GM12874 (cell line): Measurements from ENCODE around the gene CHRM3.

Experiments
- TF ChIP-seq, protein P1 (sequence below): IDR thresholded peaks from 2 replicates; pipeline ENCODE4 v1.5.1; 2011; ENCODE audit warnings: low read depth, mild to moderate bottlenecking, control low read depth, low read length, moderate library complexity; ENCODE audit not compliant: insufficient read depth

CHRM3 gene

DNA sequence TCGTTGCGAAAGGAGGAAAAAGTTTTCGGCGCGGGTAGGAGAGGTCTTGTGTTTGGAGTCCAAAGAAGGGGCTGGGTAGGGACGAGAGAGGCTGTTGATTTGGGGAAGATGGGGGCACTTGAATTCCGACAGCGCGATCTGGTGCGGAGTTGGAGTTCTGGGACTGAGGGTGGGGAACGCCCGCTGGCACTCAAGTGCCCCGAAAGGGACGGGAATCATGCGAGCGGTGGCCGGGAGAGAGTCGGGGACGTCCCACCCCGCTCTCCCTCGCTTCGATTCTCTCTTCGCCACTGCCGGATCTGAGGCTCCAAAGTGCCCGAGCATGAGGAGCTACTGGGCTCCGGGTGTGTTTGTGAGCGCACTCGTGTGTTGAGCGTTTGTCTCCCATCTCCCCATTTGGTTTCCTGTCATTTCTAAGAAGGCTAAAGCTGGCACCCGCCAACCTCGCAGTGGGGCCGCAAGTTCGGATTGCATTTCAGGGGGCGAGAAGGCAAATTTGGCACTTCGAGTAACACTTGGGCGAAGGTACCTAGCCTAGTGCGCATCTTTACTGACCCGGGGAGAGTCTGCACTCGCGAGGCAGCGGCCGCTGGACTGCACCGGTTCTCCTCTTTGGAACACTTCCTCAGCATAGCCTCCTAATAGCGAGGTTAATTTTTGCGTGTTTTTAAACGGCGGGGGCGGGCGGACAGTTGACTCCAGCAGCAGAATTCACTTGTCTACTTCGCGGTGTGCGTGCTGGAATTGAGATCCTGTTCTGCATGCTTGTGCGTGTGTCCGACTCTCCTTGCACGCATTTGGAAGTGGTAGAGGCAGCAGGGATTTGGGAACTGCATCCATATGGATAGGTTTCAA is 1.2 kb downstream of the CHRM3 start:
- TF ChIP-seq, protein P1, sequence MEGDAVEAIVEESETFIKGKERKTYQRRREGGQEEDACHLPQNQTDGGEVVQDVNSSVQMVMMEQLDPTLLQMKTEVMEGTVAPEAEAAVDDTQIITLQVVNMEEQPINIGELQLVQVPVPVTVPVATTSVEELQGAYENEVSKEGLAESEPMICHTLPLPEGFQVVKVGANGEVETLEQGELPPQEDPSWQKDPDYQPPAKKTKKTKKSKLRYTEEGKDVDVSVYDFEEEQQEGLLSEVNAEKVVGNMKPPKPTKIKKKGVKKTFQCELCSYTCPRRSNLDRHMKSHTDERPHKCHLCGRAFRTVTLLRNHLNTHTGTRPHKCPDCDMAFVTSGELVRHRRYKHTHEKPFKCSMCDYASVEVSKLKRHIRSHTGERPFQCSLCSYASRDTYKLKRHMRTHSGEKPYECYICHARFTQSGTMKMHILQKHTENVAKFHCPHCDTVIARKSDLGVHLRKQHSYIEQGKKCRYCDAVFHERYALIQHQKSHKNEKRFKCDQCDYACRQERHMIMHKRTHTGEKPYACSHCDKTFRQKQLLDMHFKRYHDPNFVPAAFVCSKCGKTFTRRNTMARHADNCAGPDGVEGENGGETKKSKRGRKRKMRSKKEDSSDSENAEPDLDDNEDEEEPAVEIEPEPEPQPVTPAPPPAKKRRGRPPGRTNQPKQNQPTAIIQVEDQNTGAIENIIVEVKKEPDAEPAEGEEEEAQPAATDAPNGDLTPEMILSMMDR = no peak

DNA sequence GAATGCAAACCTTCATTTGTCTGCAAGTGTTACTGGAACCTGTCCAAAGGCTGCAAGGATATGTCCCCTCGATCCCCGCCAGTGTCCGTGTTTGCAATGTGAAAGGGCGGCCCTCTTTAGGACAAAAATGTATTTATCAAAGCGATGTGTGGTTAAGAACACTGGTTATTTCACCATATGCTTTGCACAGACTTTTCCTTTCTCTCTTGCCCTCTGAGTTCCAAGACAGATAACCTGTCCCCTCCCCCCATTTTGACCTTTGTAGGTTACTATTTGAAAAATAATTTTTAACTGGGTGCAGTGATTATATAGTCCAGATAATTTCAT is 1.8 kb downstream of the CHRM3 start:
- TF ChIP-seq, protein P1 = no peak

DNA sequence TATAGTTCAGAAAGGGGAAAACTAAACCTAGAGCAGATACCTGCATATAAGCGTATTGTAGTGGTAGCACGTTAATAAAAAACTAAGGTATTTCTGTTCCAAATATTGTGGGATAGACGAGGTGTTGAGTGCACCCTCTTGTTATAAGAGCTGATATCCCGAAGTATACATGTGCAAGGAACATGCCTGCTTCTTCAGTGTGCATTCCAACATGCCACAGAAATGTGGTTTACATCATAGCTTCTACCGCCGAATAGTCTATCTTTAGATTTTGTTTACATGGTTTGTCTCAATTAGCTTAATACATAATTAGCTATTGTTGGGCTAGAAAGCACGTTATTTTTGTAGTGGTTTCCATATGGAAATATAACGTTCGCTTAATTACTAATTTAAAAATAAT is 2.2 kb downstream of the CHRM3 start:
- TF ChIP-seq, protein P1 = no peak

DNA sequence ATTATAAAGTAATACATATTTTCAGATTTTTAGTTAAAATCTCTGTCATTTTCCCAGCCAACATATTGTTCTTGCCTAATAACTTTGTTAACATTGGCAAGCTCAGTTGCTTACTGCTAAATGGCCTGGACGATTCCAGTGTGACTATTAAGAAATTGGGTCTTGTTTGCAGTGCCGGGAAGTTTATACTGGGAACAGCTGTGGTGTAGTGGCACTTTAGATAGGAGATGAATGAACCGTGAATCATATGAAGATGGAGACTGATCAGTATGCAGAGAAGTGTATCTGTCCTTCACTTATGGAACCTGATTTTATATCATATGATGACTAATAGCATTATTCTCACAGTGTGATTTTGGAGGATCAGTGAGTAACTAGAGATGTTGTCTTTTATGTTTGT is 3.3 kb downstream of the CHRM3 start:
- TF ChIP-seq, protein P1 = no peak

DNA sequence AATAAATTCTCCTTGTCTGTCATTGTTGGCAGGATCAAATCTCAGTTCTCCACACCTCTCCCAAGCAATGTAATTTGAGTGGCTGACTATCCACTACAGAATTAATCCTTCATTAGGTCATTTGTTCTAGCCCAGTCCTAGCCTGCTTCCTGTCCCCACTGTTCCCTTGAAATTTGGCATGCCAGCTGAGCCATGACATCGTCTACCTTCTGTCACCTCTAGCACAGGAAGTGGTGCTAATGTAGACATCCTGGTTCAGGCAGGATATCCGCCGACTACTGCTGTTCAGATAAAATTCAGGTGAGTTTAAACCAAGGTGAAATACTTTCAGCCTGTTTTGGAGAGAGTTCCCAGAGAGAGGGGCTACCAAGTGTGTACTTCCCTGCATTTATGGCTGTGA is 5.9 kb downstream of the CHRM3 start:
- TF ChIP-seq, protein P1 = no peak

DNA sequence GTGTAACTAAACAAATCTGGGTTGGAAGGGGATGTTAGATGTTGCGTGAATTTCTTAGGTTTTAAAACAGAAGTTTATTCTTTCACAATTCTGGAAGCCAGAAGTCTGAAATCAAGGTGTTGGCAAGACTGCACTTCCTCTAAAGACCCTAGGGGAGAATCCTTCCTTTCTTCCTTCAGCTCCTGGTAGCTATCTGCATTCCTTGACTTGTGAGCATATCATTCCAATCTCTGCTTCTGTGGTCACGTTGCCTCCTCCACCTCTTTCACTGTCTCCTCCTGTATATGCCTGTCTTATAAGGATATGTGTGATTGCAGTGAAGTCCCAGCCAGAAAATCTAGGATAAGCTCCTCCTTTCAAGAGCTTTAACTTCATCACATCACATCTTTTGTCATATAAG is 7.7 kb downstream of the CHRM3 start:
- TF ChIP-seq, protein P1 = no peak

DNA sequence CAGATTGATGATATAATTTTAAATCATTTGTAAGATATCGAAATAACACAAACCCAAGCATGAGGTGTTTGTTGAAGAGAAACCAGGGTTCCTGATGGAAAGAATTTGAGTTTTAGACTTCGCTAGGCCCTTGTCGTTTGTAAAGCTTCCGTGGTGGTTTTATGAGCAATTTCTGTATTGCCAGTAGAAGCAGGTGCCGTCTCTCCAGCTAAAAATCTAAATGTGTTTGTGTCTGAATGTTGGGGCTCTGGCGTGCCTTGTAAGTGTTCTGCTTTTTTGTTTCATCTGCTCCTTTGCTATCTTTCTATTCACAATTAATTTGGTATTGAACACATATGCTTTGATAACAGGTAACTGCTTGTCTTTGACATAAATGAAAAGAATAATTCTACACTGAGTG is 27.5 kb downstream of the CHRM3 start:
- TF ChIP-seq, protein P1 = no peak
